ENCODE data around the gene AGFG2.

DNA sequence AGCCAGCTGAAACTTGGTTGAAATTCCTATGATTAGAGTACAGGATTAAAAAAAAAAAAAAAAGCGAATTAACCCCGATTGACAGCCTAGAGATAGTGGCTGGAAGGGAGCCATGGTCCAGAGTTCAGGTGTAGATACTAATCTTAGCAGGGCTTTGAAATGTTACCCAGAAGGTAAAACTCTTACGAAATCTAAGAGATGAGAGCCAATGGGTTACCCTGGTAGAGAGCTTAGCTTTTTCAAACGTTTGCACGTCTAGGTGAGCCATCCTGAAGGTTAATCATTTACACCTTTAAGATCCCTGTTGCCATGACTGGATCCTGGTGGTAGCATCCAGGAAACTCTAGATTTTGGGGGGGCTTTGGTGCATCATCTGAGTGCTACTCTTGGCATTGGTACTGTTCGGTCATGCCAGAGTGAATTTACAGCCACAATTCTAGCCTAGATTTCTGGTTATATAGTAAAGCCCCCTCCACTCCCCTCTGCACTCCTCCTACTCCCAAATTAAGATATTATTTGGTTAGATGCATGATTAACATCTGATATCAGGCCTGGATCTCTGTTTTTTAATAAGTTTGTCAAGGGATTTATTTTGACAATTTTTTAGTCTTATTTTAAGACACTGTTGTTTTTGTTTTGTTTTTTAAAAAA lies 1.2 kb downstream of the AGFG2 start:
- TF ChIP-seq, protein P1, sequence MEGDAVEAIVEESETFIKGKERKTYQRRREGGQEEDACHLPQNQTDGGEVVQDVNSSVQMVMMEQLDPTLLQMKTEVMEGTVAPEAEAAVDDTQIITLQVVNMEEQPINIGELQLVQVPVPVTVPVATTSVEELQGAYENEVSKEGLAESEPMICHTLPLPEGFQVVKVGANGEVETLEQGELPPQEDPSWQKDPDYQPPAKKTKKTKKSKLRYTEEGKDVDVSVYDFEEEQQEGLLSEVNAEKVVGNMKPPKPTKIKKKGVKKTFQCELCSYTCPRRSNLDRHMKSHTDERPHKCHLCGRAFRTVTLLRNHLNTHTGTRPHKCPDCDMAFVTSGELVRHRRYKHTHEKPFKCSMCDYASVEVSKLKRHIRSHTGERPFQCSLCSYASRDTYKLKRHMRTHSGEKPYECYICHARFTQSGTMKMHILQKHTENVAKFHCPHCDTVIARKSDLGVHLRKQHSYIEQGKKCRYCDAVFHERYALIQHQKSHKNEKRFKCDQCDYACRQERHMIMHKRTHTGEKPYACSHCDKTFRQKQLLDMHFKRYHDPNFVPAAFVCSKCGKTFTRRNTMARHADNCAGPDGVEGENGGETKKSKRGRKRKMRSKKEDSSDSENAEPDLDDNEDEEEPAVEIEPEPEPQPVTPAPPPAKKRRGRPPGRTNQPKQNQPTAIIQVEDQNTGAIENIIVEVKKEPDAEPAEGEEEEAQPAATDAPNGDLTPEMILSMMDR (IDR thresholded peaks at IDR 0.05): no peak
- no peak for TF ChIP-seq POLR2A (IDR thresholded peaks at IDR 0.05)

Measured in lower leg skin (tissue), 3 donors.